Measurements from ENCODE around the gene METTL8. TPM values are rescaled to one million over a fixed set of nuclear protein-coding genes. Genes with fewer than 3 reads are reported as not detected.
"Not testable (repeated sequence)": the region's sequence is repeated elsewhere in the genome, so short reads cannot be mapped to it uniquely, and the experiment has no call there.

Gene METTL8
- total and polyA plus RNA-seq, 2 of the 13 experiments (the other 11 are each of a cell fraction or from before 2014, with no cell fraction given) = 18.6 to 68.2 TPM

DNA sequence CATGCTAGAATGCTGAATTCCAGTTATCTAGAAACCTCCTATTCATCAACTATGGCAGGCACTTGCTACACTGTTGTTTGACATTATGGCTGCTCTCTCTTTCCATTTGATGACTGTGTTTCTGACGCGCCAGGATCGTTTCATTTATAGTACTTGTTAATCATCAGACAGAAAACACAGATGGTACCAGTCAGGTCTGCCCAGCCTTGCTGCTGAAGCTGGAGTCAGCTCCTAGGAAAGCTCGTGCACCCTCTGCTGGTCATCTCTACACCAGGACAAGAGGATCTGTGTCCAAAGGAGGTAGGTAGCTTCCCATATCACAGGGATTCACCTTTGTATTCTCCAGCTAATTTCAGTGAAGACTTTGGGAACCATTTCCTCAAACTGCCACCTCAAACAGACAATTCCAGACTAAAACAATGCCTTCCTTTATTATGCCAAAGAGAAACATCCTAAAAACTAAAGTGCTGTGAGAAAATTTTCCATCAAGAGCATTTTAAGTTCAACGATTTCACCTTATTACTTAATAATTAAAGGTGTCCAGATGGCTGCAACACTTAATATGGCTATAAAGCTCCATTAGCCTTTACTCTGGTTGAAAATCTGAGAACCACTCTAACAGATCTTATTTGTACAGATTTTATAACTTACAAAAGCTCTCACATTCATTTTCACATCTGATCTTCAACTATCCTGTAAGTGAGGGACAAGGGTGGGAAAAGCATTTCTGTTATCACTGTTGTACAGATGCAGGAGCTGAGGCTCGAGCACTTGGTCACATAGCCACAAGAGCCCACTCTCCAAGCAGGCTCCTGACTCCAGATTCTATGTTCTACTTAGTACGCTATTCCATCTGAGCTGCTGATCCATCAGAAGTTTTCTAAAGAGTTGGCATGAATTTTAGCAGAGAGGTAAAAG is 17.5 kb downstream of the METTL8 start (continued):
- TF ChIP-seq ZNF574 (CRISPR knock-in tag; IDR thresholded peaks at IDR 0.05) = no peak
- TF ChIP-seq ZFP90 (CRISPR knock-in tag; IDR thresholded peaks at IDR 0.05; ENCODE audit: borderline replicate concordance) = no peak
- TF ChIP-seq ZFP41 (CRISPR knock-in tag; IDR thresholded peaks at IDR 0.05; ENCODE audit: borderline replicate concordance) = no peak
- TF ChIP-seq PAX8 (CRISPR knock-in tag; IDR thresholded peaks at IDR 0.05; ENCODE audit: borderline replicate concordance) = no peak
- no peak for TF ChIP-seq DNMT3B (CRISPR knock-in tag; conservative IDR thresholded peaks at IDR 0.05)
- TF ChIP-seq MIXL1 (CRISPR knock-in tag; IDR thresholded peaks at IDR 0.05) = 0 out of 2 replicates have a peak, but pooled peaks have one; percentile 50
- TF ChIP-seq TBX3 (IDR thresholded peaks at IDR 0.05; ENCODE audit: borderline replicate concordance) = no peak
- TF ChIP-seq, protein P1, sequence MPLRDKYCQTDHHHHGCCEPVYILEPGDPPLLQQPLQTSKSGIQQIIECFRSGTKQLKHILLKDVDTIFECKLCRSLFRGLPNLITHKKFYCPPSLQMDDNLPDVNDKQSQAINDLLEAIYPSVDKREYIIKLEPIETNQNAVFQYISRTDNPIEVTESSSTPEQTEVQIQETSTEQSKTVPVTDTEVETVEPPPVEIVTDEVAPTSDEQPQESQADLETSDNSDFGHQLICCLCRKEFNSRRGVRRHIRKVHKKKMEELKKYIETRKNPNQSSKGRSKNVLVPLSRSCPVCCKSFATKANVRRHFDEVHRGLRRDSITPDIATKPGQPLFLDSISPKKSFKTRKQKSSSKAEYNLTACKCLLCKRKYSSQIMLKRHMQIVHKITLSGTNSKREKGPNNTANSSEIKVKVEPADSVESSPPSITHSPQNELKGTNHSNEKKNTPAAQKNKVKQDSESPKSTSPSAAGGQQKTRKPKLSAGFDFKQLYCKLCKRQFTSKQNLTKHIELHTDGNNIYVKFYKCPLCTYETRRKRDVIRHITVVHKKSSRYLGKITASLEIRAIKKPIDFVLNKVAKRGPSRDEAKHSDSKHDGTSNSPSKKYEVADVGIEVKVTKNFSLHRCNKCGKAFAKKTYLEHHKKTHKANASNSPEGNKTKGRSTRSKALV (CRISPR knock-in tag; IDR thresholded peaks at IDR 0.05) = no peak
- no peak for TF ChIP-seq YEATS4 (CRISPR knock-in tag; IDR thresholded peaks at IDR 0.05; ENCODE audit: borderline replicate concordance)
- TF ChIP-seq SNAPC5 (CRISPR knock-in tag; IDR thresholded peaks at IDR 0.05; ENCODE audit: borderline replicate concordance) = no peak
- no peak for TF ChIP-seq SNAPC2 (CRISPR knock-in tag; IDR thresholded peaks at IDR 0.05)

- ATAC-seq; FAIRE-seq; H2AFZ ChIP-seq (ENCODE audit: low read length); H3K36me3 ChIP-seq (replicated peaks in 1 of 2; ENCODE audit: control insufficient read depth in 1 of 2, insufficient read depth in 2 of 2, low read length in 2 of 2); CTCF ChIA-PET (ENCODE audit: low intra/inter-chr PET ratio, low total read pairs); BruUV-seq (replicated peaks); H3K27me3 ChIP-seq (ENCODE audit: control insufficient read depth in 1 of 2, insufficient read depth in 2 of 2, low read length in 2 of 2); H3K4me3 ChIP-seq (replicated peaks in 1 of 3; ENCODE audit: insufficient read depth in 1 of 3, low read depth in 2 of 3, low read length in 3 of 3); H3K27ac ChIP-seq (ENCODE audit: extremely low read length, insufficient read depth, low read length); H3K4me2 ChIP-seq (ENCODE audit: low read depth, low read length); H3K4me1 ChIP-seq (ENCODE audit: insufficient read depth, low read length); H4K20me1 ChIP-seq (ENCODE audit: insufficient read depth, low read length); DNase-seq (ENCODE audit: low spot score); H3K9me3 ChIP-seq (ENCODE audit: low read length); H3K9ac ChIP-seq (ENCODE audit: insufficient read depth, low read depth, low read length): not testable (repeated sequence)
- intact Hi-C loops (cut with micrococcal nuclease; ENCODE audit: unreplicated experiment) = loop anchor here (10.0 kb wide), 3 partner anchors 150 to 360 kb away; no protein-coding TSS in a partner anchor
- POLR2A ChIA-PET = interaction anchor here (3.3 kb wide), 1 partner anchor 441 kb away, joined by 21 read pairs; no protein-coding TSS in a partner anchor
- H3K79me2 ChIP-seq (ENCODE audit: insufficient read depth, low read length) = peaks cover 47% of the 10 kb centered on the region
- WGBS (ENCODE audit: low lambda C conversion rate) = 95% methylated on average over 4 of the region's 4 CpGs
- in situ Hi-C loops (cut with HindIII; ENCODE audit: extremely low pct_ligation_motif_present, low pct_unique_long_range_greater_than_20kb) = loop anchor here (5.0 kb wide), 2 partner anchors 257 to 442 kb away; no protein-coding TSS in a partner anchor
Measured at GRCh38 chr2:171414645-171415044, 19.1 kb downstream of the METTL8 start.

Measured in HepG2 (cell line).